ENCODE measurements around the gene TCERG1L.

GRCh38 chr10:131233611-131234258 is 77.8 kb downstream of the TCERG1L start:
- TF ChIP-seq, protein P1, sequence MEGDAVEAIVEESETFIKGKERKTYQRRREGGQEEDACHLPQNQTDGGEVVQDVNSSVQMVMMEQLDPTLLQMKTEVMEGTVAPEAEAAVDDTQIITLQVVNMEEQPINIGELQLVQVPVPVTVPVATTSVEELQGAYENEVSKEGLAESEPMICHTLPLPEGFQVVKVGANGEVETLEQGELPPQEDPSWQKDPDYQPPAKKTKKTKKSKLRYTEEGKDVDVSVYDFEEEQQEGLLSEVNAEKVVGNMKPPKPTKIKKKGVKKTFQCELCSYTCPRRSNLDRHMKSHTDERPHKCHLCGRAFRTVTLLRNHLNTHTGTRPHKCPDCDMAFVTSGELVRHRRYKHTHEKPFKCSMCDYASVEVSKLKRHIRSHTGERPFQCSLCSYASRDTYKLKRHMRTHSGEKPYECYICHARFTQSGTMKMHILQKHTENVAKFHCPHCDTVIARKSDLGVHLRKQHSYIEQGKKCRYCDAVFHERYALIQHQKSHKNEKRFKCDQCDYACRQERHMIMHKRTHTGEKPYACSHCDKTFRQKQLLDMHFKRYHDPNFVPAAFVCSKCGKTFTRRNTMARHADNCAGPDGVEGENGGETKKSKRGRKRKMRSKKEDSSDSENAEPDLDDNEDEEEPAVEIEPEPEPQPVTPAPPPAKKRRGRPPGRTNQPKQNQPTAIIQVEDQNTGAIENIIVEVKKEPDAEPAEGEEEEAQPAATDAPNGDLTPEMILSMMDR (IDR thresholded peaks at IDR 0.05), result no peak
- no peak for TF ChIP-seq POLR2A (IDR thresholded peaks at IDR 0.05)

Data from Peyer's patch (tissue), 4 donors.